Subcutaneous adipose tissue (tissue), 4 donors: ENCODE measurements around the gene GPATCH3. TPM values are rescaled to one million over a fixed set of nuclear protein-coding genes. Genes with fewer than 3 reads are reported as not detected.

Experiments used
- total RNA-seq, 4 donors: library from RNA; depleted of rRNA; stranded (reverse); fragments of >200 nt; gene quantifications; one replicate each; pipeline ENCODE4 v1.1.0, GENCODE V29; 2016
- TF ChIP-seq, protein P1 (sequence below): fragments of 450-650 bp; IDR thresholded peaks from one replicate; pipeline ENCODE4 v1.5.1; 2016; ENCODE audit warnings: low read depth, mild to moderate bottlenecking, control low read depth, antibody characterized with exemption, moderate library complexity

The GPATCH3 gene
- total RNA-seq, 4 donors from 2014 or later = 6.2 to 20.9 (median 14.4) TPM

DNA sequence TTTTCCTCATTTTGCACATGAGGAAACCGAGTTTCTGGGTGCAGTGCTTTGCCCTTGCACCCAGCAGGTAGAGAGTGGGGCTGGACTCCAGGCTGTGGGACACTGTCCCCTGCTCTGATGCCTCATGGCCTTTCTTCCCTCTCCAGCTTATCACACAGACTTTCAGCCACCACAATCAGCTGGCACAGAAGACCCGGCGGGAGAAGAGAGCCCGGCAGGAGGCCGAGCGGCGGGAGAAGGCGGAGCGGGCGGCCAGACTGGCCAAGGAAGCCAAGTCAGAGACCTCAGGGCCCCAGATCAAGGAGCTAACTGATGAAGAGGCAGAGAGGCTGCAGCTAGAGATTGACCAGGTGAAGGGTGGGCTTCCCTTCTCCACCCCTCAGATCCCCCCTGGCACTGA, 41.0 kb upstream of the GPATCH3 start:
- TF ChIP-seq, protein P1, sequence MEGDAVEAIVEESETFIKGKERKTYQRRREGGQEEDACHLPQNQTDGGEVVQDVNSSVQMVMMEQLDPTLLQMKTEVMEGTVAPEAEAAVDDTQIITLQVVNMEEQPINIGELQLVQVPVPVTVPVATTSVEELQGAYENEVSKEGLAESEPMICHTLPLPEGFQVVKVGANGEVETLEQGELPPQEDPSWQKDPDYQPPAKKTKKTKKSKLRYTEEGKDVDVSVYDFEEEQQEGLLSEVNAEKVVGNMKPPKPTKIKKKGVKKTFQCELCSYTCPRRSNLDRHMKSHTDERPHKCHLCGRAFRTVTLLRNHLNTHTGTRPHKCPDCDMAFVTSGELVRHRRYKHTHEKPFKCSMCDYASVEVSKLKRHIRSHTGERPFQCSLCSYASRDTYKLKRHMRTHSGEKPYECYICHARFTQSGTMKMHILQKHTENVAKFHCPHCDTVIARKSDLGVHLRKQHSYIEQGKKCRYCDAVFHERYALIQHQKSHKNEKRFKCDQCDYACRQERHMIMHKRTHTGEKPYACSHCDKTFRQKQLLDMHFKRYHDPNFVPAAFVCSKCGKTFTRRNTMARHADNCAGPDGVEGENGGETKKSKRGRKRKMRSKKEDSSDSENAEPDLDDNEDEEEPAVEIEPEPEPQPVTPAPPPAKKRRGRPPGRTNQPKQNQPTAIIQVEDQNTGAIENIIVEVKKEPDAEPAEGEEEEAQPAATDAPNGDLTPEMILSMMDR = no peak

DNA sequence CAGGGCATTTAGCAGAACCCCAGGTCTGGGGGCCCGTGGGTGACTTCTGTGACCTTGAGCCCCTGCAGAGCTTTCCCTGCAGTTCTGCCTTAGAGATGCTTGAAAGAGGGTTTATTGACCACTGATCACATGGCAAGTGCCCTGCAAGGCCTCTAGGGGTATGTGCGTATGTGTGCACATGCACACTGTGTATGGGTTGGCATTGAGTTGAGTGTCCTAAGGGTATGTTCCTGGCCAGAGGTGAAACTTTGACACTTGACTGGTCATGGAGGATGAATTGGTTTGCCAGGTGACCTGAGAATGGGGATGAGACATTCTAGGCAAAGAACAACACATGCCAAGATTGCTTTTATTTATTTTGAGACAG, 38.4 kb upstream of the GPATCH3 start:
- TF ChIP-seq, protein P1 = no peak

DNA sequence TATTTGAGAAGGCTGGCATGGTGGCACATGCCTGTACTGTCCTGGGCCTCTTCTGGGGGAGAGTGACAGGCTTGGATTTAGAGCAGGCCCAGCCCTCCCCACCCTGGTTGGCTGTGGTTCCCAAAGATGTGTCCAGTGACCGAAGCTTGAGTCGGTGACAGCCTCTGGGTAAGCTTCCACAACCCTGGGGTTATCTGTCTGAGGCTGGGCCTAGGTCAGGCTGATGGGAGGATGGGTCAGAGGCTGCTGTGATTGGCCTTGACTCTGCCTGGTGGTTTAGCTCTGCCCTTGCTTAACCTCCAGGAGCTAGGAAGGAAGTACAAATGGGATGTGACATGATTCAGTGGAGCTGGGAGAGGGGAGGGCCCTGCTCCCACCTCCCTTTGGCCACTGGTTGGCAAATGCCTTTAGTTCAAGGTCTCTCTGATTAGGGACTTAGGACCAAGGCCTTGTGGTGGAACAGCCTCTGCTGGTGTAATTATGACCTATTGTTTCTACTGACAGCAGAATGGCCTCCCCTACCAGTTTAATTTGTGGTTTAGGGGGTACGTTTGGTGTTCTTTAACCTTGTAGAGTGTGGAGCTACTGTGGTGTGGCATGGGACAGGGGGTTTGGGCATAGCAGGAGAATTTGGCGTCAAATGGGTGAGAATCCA, 37.9 kb upstream of the GPATCH3 start:
- TF ChIP-seq, protein P1 = no peak

DNA sequence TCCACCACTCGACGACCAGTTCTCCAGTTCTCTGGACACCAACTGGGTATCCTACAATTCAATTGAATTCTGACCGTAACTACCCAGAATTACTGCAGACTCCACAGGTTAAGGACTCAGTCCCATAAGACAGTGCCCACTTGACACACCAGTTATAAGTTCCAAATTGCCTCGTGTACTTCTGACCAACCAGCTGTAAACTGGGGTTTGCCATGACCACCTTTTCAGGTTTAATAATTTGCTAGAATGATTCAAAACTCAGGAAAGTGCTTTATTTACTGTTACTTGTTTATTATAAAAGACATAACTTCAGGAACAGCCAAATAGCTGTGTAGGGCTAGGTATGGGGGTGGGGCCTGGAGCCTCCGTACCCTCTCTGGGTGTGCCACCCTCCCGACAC, 36.6 kb upstream of the GPATCH3 start:
- TF ChIP-seq, protein P1 = no peak

DNA sequence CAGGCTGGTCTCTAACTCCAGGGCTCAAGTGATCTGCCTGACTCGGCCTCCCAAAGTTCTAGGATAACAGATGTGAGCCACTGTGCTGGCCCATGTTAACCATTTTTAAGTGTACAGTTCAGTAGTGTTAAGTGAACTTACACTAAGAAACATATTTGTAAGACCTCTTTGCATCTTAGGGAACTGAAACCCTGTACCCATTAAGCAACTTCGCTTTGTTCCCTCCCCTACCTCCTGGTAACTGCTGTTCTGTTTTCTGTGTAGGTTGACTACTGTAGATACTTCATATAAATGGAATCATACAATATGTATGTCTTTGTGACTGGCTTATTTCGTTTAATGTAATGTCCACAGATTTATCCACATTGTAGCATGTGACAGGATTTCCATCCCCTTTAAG, 32.3 kb upstream of the GPATCH3 start:
- TF ChIP-seq, protein P1 = no peak

DNA sequence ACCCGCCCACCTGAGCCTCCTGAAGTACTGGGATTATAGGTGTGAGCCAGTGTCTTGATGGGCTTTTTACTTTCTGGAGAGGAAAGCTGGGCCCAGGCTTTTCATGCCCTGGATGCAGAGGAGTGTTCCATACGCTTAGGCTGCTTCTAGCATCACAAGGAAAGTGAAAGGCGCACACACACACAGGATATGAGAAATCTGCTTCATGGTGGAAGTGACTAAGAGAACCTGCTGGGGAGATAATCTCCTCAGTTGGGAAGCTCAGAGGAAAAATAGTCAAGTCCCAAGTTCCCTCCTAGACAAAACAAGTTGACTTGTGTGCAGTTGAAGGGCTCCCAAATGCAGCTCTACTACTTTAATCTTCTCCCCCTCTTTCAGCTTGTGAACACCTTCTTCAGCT, 23.4 kb upstream of the GPATCH3 start:
- TF ChIP-seq, protein P1 = no peak

DNA sequence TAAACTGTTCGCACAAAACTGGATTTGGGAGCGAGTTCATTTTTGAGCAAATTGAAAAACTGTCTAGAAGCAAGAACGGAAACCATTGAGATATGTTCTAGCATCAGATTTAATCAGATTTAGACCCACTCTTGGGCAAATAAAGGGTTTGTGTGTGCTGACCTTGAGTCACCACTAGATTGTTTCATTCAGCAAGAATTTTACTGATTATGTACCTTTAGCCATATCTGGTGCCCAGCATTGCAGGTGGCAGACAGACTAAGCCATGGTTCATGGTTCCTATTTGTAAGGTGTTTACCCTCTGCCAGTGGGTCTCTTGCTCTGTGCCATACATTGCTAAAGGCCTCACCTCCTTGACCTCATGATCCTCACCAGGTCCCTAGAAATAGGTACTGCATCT, 22.6 kb upstream of the GPATCH3 start:
- TF ChIP-seq, protein P1 = no peak

DNA sequence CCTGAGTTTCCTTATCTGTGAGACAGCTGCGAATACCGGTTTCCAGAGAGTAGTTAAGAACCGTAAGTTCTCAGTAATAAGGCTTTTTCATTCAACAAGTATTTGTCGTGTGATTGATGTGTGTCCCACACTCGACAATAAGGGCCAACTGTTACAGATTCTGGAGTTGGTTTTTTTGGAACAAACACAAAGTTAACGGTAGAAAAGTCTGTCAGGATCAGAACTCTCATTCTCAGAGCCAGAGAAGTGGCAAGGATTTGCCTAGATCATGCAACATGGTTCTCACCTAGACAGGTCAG, 22.1 kb upstream of the GPATCH3 start:
- TF ChIP-seq, protein P1 = no peak
